ENCODE data around the gene ZBTB20.

ZBTB20 gene

GRCh38 chr3:114756506-114757279 lies 390.4 kb downstream of the ZBTB20 start:
- DNase-seq = peak in 2 of 3 donors; percentile 2 to 12

- DNase-seq = peak; percentile 20 to 33 (median 21)
These were observed 400.6 kb downstream of the ZBTB20 start for GRCh38 chr3:114746502-114746901.

GRCh38 chr3:114745322-114746240 lies 401.5 kb downstream of the ZBTB20 start:
- no peak for DNase-seq

- no peak for DNase-seq
These were observed 403.2 kb downstream of the ZBTB20 start for GRCh38 chr3:114743746-114744485.

- DNase-seq = peak; percentile 3 to 24 (median 13)
These were observed 406.0 kb downstream of the ZBTB20 start for GRCh38 chr3:114741066-114741465.

- DNase-seq = no peak
These were observed 407.5 kb downstream of the ZBTB20 start for GRCh38 chr3:114739627-114740026.

GRCh38 chr3:114732353-114732752 lies 414.7 kb downstream of the ZBTB20 start:
- no peak for DNase-seq

- DNase-seq = no peak
These were observed 416.7 kb downstream of the ZBTB20 start for GRCh38 chr3:114730397-114730796.

- peak; percentile 8 to 40 (median 35) for DNase-seq
These were observed 419.7 kb downstream of the ZBTB20 start for GRCh38 chr3:114727373-114727772.

GRCh38 chr3:114725966-114726365 lies 421.1 kb downstream of the ZBTB20 start:
- no peak for DNase-seq

- DNase-seq = no peak
These were observed 424.6 kb downstream of the ZBTB20 start for GRCh38 chr3:114722530-114722929.

- no peak for DNase-seq
These were observed 425.2 kb downstream of the ZBTB20 start for GRCh38 chr3:114721864-114722263.

- DNase-seq = no peak
These were observed 425.9 kb downstream of the ZBTB20 start for GRCh38 chr3:114721209-114721608.

- no peak for DNase-seq
These were observed 428.2 kb downstream of the ZBTB20 start for GRCh38 chr3:114718898-114719210.

- DNase-seq = no peak
These were observed 428.8 kb downstream of the ZBTB20 start for GRCh38 chr3:114718071-114718897.

GRCh38 chr3:114716916-114717315 lies 430.2 kb downstream of the ZBTB20 start:
- no peak for DNase-seq

GRCh38 chr3:114716126-114716525 lies 431.0 kb downstream of the ZBTB20 start:
- DNase-seq = no peak

GRCh38 chr3:114714957-114715460 lies 432.1 kb downstream of the ZBTB20 start:
- no peak for DNase-seq

GRCh38 chr3:114714237-114714636 lies 432.9 kb downstream of the ZBTB20 start:
- DNase-seq = no peak

GRCh38 chr3:114712728-114713492 lies 434.2 kb downstream of the ZBTB20 start:
- DNase-seq = no peak

- DNase-seq = peak in 2 of 3 donors; percentile 12 to 16
These were observed 435.7 kb downstream of the ZBTB20 start for GRCh38 chr3:114711321-114711886.

All from suppressor macrophage treated with lipopolysaccharide for 1 hour (primary cell).